ENCODE measurements around the gene ENTR1.

Gene ENTR1

GRCh38 chr9:136454026-136454796, 43.8 kb upstream of the ENTR1 start:
- Histone ChIP-seq H3K4me3 (ENCODE audit: low read depth, low read length) (no peak overlapping the region), H3K4me1 (ENCODE audit: control insufficient read depth, insufficient read depth, low read length) (no peaks in the 10 kb centered on the region), H3K9me3 (ENCODE audit: control insufficient read depth, insufficient read depth, low read depth, low read length) (no peaks in the 10 kb centered on the region), H3K36me3 (ENCODE audit: control insufficient read depth in 2 of 2, insufficient read depth in 1 of 2, low read length in 2 of 2) (peaks cover 23 to 90% of the 10 kb centered on the region in 2 experiments), H3K27ac (ENCODE audit: extremely low read depth, low read depth, low read length) (no peak overlapping the region)
- ChIA-PET POLR2A (no interaction called here), CTCF (interaction anchor here (0.6 to 1.1 kb wide), 3 partner anchors 14 to 128 kb away, joined by 3 read pairs; no protein-coding TSS in a partner anchor)
- TF ChIP-seq GLI2 (tag by site-specific recombination; IDR thresholded peaks at IDR 0.05; ENCODE audit: borderline replicate concordance, low read depth) (no peak), ZNF202 (tag by site-specific recombination; IDR thresholded peaks at IDR 0.05; ENCODE audit: borderline replicate concordance) (no peak), ZNF513 (tag by site-specific recombination; IDR thresholded peaks at IDR 0.05) (no peak), ZBTB20 (tag by site-specific recombination; IDR thresholded peaks at IDR 0.05) (no peak), ZNF704 (tag by site-specific recombination; IDR thresholded peaks at IDR 0.05) (no peak), FEZF1 (tag by site-specific recombination; IDR thresholded peaks at IDR 0.05) (no peak), ZNF610 (tag by site-specific recombination; IDR thresholded peaks at IDR 0.05; ENCODE audit: borderline replicate concordance) (no peak), ZNF18 (tag by site-specific recombination; IDR thresholded peaks at IDR 0.05) (no peak), ZNF140 (tag by site-specific recombination; IDR thresholded peaks at IDR 0.05) (no peak), ZNF692 (tag by site-specific recombination; IDR thresholded peaks at IDR 0.05) (no peak), ZNF624 (tag by site-specific recombination; IDR thresholded peaks at IDR 0.05) (no peak), ZNF544 (tag by site-specific recombination; IDR thresholded peaks at IDR 0.05) (no peak), OVOL3 (tag by site-specific recombination; IDR thresholded peaks at IDR 0.05) (no peak), ZNF155 (tag by site-specific recombination; IDR thresholded peaks at IDR 0.05) (no peak), SP7 (tag by site-specific recombination; IDR thresholded peaks at IDR 0.05) (no peak), ZNF701 (tag by site-specific recombination; IDR thresholded peaks at IDR 0.05) (no peak)

- Histone ChIP-seq H3K4me3 (ENCODE audit: low read depth, low read length) (no peak overlapping the region), H3K36me3 (ENCODE audit: control insufficient read depth in 2 of 2, insufficient read depth in 1 of 2, low read length in 2 of 2) (peaks cover 17 to 90% of the 10 kb centered on the region in 2 experiments; a peak in 2 of 3 replicates), H3K27ac (ENCODE audit: extremely low read depth, low read depth, low read length) (no peak overlapping the region), H3K9me3 (ENCODE audit: control insufficient read depth, insufficient read depth, low read depth, low read length) (no peaks in the 10 kb centered on the region), H3K4me1 (ENCODE audit: control insufficient read depth, insufficient read depth, low read length) (no peaks in the 10 kb centered on the region)
- ChIA-PET CTCF (interaction anchor here (0.7 to 1.2 kb wide), 2 partner anchors 22 to 25 kb away, joined by 3 read pairs; no protein-coding TSS in a partner anchor), POLR2A (no interaction called here)
- TF ChIP-seq REPIN1 (tag by site-specific recombination; IDR thresholded peaks at IDR 0.05; ENCODE audit: low read depth) (no peak), SALL2 (tag by site-specific recombination; IDR thresholded peaks at IDR 0.05; ENCODE audit: borderline replicate concordance) (no peak), ZSCAN16 (tag by site-specific recombination; IDR thresholded peaks at IDR 0.05) (no peak), ZBTB7A (tag by site-specific recombination; IDR thresholded peaks at IDR 0.05; ENCODE audit: low read depth) (no peak), ZFP41 (tag by site-specific recombination; IDR thresholded peaks at IDR 0.05; ENCODE audit: borderline replicate concordance) (no peak), HOXC10 (CRISPR knock-in tag; IDR thresholded peaks at IDR 0.05) (no peak), ZFP37 (tag by site-specific recombination; IDR thresholded peaks at IDR 0.05) (no peak)
Observed at GRCh38 chr9:136453326-136453725, 42.9 kb upstream of the ENTR1 start.

All from HEK293 (cell line).